Cardiac muscle cell (in vitro differentiated cells and primary cell): Measurements from ENCODE around the gene RNF148. TPM values are rescaled to one million over a fixed set of nuclear protein-coding genes. Genes with fewer than 3 reads are reported as not detected.

Source experiments
- DNase-seq, 2 donors: peaks; one replicate each; pipeline versions ENCODE4 v3.0.0 to v3.0.0-alpha.2; 2010 to 2017; ENCODE audit warnings: low read depth in 1 of 2, low spot score in 1 of 2
- H3K27ac ChIP-seq: fragments of 200-600 bp; sonication (generic); 2 replicates; pipeline ENCODE4 v1.5.1; 2016
- H3K27me3 ChIP-seq: fragments of 200-600 bp; sonication (generic); 2 replicates; pipeline ENCODE4 v1.6.0; 2016; ENCODE audit warnings: control low read depth
- H3K36me3 ChIP-seq: fragments of 200-600 bp; sonication (generic); 2 replicates; pipeline ENCODE4 v1.5.1; 2016; ENCODE audit warnings: control low read depth
- H3K4me1 ChIP-seq: fragments of 200-600 bp; sonication (generic); 2 replicates; pipeline ENCODE4 v1.8.1; 2017; ENCODE audit warnings: low read depth, mild to moderate bottlenecking, mixed run types
- H3K4me3 ChIP-seq: fragments of 200-600 bp; sonication (generic); 2 replicates; pipeline ENCODE4 v1.5.1; 2016; ENCODE audit warnings: mild to moderate bottlenecking
- H3K9me3 ChIP-seq: fragments of 200-600 bp; sonication (generic); 2 replicates; pipeline ENCODE4 v1.5.1; 2017; ENCODE audit warnings: low read depth, mild to moderate bottlenecking, control low read depth
- polyA plus RNA-seq: library from polyadenylated mRNA; unstranded; fragments of >200 nt; fragmentation: Nextera tagmentation; extraction: Ambion mirVana; gene quantifications from 2 replicates; pipeline ENCODE4 v1.2.1, GENCODE V29; 2016
- total RNA-seq: library from RNA; depleted of rRNA; stranded (reverse); fragments of >200 nt; gene quantifications from 2 replicates; pipeline ENCODE4 v1.2.3, GENCODE V29; 2016
- TF ChIP-seq, protein P1 (sequence below): IDR thresholded peaks from 2 replicates; pipeline ENCODE4 v1.5.1; 2012; ENCODE audit warnings: low read depth, mild to moderate bottlenecking, low read length

The RNF148 gene
- total and polyA plus RNA-seq, 2 experiments from 2014 or later = 1.0 TPM; not detected in 1

DNA sequence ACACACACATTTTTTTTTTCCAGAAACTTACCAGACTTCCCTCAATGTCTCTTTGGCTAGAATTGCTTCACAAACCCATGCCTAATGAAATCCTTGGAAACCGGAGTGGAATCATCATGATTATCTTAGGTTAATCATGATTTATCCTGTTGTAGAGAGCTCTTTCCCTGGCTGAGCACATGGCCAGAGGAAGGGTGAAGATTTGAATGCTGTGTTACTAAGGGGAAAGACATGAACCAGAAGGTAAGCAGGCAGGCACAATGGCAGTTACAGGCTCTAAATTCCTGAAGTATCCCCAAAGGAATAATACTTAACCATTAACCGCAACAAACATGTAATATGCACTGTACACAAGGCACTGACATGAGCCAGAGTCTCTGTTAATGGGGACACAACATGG lies 4.1 kb upstream of the RNF148 start:
- H3K4me1 ChIP-seq = no peaks in the 10 kb centered on the region
- H3K9me3 ChIP-seq = no peaks in the 10 kb centered on the region
- no peaks in the 10 kb centered on the region for H3K27me3 ChIP-seq
- no peaks in the 10 kb centered on the region for H3K36me3 ChIP-seq
- no peak overlapping the region for H3K27ac ChIP-seq
- DNase-seq = no peak
- TF ChIP-seq, protein P1, sequence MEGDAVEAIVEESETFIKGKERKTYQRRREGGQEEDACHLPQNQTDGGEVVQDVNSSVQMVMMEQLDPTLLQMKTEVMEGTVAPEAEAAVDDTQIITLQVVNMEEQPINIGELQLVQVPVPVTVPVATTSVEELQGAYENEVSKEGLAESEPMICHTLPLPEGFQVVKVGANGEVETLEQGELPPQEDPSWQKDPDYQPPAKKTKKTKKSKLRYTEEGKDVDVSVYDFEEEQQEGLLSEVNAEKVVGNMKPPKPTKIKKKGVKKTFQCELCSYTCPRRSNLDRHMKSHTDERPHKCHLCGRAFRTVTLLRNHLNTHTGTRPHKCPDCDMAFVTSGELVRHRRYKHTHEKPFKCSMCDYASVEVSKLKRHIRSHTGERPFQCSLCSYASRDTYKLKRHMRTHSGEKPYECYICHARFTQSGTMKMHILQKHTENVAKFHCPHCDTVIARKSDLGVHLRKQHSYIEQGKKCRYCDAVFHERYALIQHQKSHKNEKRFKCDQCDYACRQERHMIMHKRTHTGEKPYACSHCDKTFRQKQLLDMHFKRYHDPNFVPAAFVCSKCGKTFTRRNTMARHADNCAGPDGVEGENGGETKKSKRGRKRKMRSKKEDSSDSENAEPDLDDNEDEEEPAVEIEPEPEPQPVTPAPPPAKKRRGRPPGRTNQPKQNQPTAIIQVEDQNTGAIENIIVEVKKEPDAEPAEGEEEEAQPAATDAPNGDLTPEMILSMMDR = no peak
- no peak overlapping the region for H3K4me3 ChIP-seq

DNA sequence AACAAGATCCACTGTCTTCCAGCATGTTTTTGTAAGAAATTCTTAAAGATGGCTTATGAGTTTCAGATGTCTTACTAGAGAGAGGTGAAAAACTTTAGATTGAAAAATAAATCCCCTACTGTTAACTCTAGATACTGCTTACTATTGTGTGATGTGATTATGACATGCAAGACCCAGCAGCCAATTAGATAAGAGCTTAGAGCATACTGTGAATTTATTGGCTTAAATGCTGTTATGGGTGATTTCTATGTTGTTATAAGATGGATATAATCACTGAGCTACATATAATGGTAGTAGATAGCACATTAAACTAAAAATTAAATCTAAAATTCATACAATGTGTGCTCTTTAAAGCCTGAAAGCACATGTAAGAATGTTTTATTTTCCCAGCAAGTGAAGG lies 3.7 kb downstream of the RNF148 start, which contains the start of gene RNF133:
Gene RNF133, minus strand, starts transcription at position 101 of the 400 bp plus-strand sequence. CDS start 199 bp downstream, outside the sequence.
- H3K36me3 ChIP-seq = no peaks in the 10 kb centered on the region
- no peak within 1 kb of the TSS for H3K27ac ChIP-seq
- no peaks in the 10 kb centered on the region for H3K9me3 ChIP-seq

DNA sequence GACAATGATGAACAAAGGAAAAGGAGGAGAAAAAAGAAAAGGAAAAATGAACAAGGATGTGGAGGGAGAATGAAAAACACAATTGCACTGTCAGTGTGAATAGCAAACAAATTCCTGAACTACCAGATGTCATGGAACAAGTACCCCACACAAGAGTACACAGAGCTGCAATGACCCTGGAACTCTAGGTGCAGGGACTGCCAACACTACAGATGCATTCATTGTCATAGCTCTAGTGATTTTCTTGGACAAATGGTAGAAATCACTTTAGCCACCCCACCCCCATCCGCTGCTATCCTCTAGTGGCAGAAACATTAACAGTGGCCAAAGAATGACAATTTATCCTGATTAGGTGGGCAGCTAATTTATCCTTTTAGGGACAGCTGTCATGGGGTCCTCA lies 6.9 kb downstream of the RNF148 start:
- Histone ChIP-seq H3K4me3 (no peak overlapping the region), H3K9me3 (no peaks in the 10 kb centered on the region), H3K27me3 (no peaks in the 10 kb centered on the region), H3K36me3 (no peaks in the 10 kb centered on the region), H3K27ac (no peak overlapping the region), H3K4me1 (no peaks in the 10 kb centered on the region)
- TF ChIP-seq, protein P1 = no peak
- DNase-seq = no peak

More for the DNA sequence above, 3.7 kb downstream of the RNF148 start, which contains the start of gene RNF133:
- Histone ChIP-seq H3K4me1 (no peaks in the 10 kb centered on the region), H3K4me3 (no peak within 1 kb of the TSS), H3K27me3 (no peaks in the 10 kb centered on the region)
- TF ChIP-seq, protein P1 = no peak
- DNase-seq = no peak

DNA sequence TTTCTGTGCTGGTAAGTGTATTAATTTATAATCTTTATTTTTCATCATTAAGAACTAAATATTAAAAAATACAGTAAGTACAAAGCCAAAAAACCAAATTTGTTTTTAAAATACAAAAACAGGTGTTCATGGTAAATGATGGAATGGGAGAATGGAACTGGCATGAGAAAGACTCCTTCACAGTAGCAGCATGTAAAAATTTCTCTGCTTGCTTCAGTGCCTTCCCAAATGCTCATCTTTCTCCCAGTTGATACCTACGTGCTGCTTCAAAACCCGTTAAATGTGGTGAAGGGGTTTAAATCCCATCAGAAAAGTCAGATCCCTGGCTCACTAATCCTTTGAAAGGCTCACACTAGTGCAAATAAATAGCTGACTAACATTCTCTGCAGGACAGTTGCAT lies 8.0 kb downstream of the RNF148 start:
- Histone ChIP-seq H3K4me3 (no peak overlapping the region), H3K27me3 (no peaks in the 10 kb centered on the region), H3K36me3 (no peaks in the 10 kb centered on the region), H3K4me1 (no peaks in the 10 kb centered on the region), H3K27ac (no peak overlapping the region), H3K9me3 (no peaks in the 10 kb centered on the region)
- TF ChIP-seq, protein P1 = no peak
- no peak for DNase-seq

DNA sequence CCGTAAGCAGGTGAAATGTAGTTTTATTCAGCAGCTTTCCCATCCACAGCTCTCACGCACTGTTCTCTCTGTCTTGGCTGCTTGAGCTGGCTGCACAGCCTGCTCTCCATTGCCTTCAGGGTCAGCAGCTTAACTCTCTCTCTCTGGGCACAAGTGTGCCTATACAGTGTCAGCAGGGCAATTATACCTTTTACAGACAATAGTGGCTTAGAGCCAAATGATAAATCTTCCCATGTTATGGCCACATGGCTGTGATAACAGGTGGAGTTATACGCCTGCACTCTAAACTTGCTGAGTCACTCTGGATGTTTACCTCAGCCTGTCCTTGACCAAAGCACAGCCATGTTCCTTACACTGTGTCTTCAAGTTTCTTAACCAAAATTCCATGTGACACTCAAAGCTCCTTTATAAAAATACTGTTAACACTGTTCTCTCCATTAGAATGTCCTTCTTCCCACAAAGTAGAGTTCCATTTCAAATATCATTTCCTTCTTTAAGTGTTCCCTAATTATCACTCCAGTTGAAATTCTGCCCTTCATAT lies 9.9 kb downstream of the RNF148 start:
- no peak for DNase-seq
- no peaks in the 10 kb centered on the region for H3K9me3 ChIP-seq
- no peaks in the 10 kb centered on the region for H3K27me3 ChIP-seq
- TF ChIP-seq, protein P1 = no peak
- no peaks in the 10 kb centered on the region for H3K4me1 ChIP-seq
- no peak overlapping the region for H3K27ac ChIP-seq
- H3K4me3 ChIP-seq = no peak overlapping the region
- no peaks in the 10 kb centered on the region for H3K36me3 ChIP-seq
